ENCODE results near the gene ECI1.
"Not testable (repeated sequence)": the region's sequence is repeated elsewhere in the genome, so short reads cannot be mapped to it uniquely, and the experiment has no call there.

ECI1 gene

GRCh38 chr16:2242598-2242997 is 8.8 kb downstream of the ECI1 start:
- no peaks in the 10 kb centered on the region for H4K20me1 ChIP-seq (ENCODE audit: insufficient read depth, low read length)
- H3K36me3 ChIP-seq (ENCODE audit: insufficient read depth, low read length), result peaks cover 64% of the 10 kb centered on the region
- H3K9ac ChIP-seq (ENCODE audit: low read length), result no peak overlapping the region

DNA sequence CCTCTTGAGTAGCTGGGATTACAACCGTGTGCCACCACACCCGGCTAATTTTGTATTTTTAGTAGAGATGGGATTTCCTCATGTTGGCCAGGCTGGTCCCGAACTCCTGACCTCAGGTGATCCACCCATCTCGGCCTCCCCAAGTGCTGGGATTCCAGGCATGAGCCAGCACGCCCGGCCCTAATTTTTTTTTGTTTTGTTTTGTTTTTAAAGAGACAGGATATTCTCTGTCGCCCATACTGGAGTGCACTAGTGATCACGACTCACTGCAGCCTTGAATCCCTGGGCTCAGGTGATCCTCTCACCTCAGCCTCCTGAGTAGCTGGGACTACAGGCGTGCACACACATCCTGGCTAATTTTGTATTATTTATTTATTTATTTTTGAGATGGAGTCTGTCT is 11.1 kb downstream of the ECI1 start:
- H3K79me2 ChIP-seq (ENCODE audit: insufficient read depth, low read length); H2AFZ ChIP-seq (ENCODE audit: low read length); H3K4me1 ChIP-seq (ENCODE audit: insufficient read depth, low read length, severe bottlenecking); H4K20me1 ChIP-seq (ENCODE audit: insufficient read depth, low read length); H3K4me3 ChIP-seq (ENCODE audit: low read depth, low read length, poor library complexity, severe bottlenecking); H3K4me2 ChIP-seq (ENCODE audit: low read length); H3K27me3 ChIP-seq (ENCODE audit: insufficient read depth, low read length); H3K9me3 ChIP-seq (ENCODE audit: low read length); H3K9me2 ChIP-seq (ENCODE audit: low read depth, low read length); H3K27ac ChIP-seq (ENCODE audit: low read depth, low read length, poor library complexity, severe bottlenecking); H3F3A ChIP-seq (ENCODE audit: insufficient read depth, low read length); H3K9ac ChIP-seq (ENCODE audit: low read length): not testable (repeated sequence)
- peaks cover 70% of the 10 kb centered on the region for H3K36me3 ChIP-seq (ENCODE audit: insufficient read depth, low read length)

More at GRCh38 chr16:2242598-2242997, 8.8 kb downstream of the ECI1 start:
- Histone ChIP-seq H3K4me3 (ENCODE audit: low read depth, low read length, poor library complexity, severe bottlenecking) (no peak overlapping the region), H3K27ac (ENCODE audit: low read depth, low read length, poor library complexity, severe bottlenecking) (no peak overlapping the region), H3K4me1 (ENCODE audit: insufficient read depth, low read length, severe bottlenecking) (no peaks in the 10 kb centered on the region), H3K9me3 (ENCODE audit: low read length) (no peaks in the 10 kb centered on the region), H3K9me2 (ENCODE audit: low read depth, low read length) (no peaks in the 10 kb centered on the region), H3F3A (ENCODE audit: insufficient read depth, low read length) (no peaks in the 10 kb centered on the region), H3K79me2 (ENCODE audit: insufficient read depth, low read length) (no peaks in the 10 kb centered on the region), H2AFZ (ENCODE audit: low read length) (no peak overlapping the region), H3K4me2 (ENCODE audit: low read length) (no peak overlapping the region), H3K27me3 (ENCODE audit: insufficient read depth, low read length) (no peaks in the 10 kb centered on the region)
- TF ChIP-seq CTCF (IDR thresholded peaks at IDR 0.05; ENCODE audit: low read length) (no peak), EZH2 (IDR thresholded peaks at IDR 0.05; ENCODE audit: borderline replicate concordance, low read length) (no peak)

GRCh38 chr16:2238838-2239675 is 12.3 kb downstream of the ECI1 start:
- no peak overlapping the region for H3K9ac ChIP-seq (ENCODE audit: low read length)
- peaks cover 71% of the 10 kb centered on the region for H3K36me3 ChIP-seq (ENCODE audit: insufficient read depth, low read length)
- H3K27me3 ChIP-seq (ENCODE audit: insufficient read depth, low read length), result no peaks in the 10 kb centered on the region
- no peaks in the 10 kb centered on the region for H3K79me2 ChIP-seq (ENCODE audit: insufficient read depth, low read length)
- no peaks in the 10 kb centered on the region for H4K20me1 ChIP-seq (ENCODE audit: insufficient read depth, low read length)
- H3K27ac ChIP-seq (ENCODE audit: low read depth, low read length, poor library complexity, severe bottlenecking), result no peak overlapping the region
- H3F3A ChIP-seq (ENCODE audit: insufficient read depth, low read length), result 0 out of 2 replicates have a peak, but pooled peaks cover 3% of the 10 kb centered on the region
- H2AFZ ChIP-seq (ENCODE audit: low read length), result no peak overlapping the region
- H3K9me2 ChIP-seq (ENCODE audit: low read depth, low read length), result no peaks in the 10 kb centered on the region
- no peak for TF ChIP-seq CTCF (IDR thresholded peaks at IDR 0.05; ENCODE audit: low read length)
- no peaks in the 10 kb centered on the region for H3K4me1 ChIP-seq (ENCODE audit: insufficient read depth, low read length, severe bottlenecking)
- H3K4me3 ChIP-seq (ENCODE audit: low read depth, low read length, poor library complexity, severe bottlenecking), result no peak overlapping the region
- no peak overlapping the region for H3K4me2 ChIP-seq (ENCODE audit: low read length)
- H3K9me3 ChIP-seq (ENCODE audit: low read length), result no peaks in the 10 kb centered on the region
